GM18520 (cell line): ENCODE data around the gene L3MBTL4.
"Not testable (repeated sequence)": the region's sequence is repeated elsewhere in the genome, so short reads cannot be mapped to it uniquely, and the experiment has no call there.

Experiments
- ATAC-seq: cut with Tn5 transposase; IDR thresholded peaks from one replicate; pipeline ENCODE4 v1.9.1; 2021; ENCODE audit not compliant: unreplicated experiment

The L3MBTL4 gene

GRCh38 chr18:6313415-6313814, 101.3 kb downstream of the L3MBTL4 start:
- no peak for ATAC-seq

- ATAC-seq = no peak
These were observed 103.1 kb downstream of the L3MBTL4 start for GRCh38 chr18:6311456-6312215.

GRCh38 chr18:6310714-6311113, 104.0 kb downstream of the L3MBTL4 start:
- ATAC-seq = no peak

- ATAC-seq = no peak
These were observed 116.8 kb downstream of the L3MBTL4 start for GRCh38 chr18:6297875-6298274.

- ATAC-seq = no peak
These were observed 120.4 kb downstream of the L3MBTL4 start for GRCh38 chr18:6294148-6294784.

- ATAC-seq = no peak
These were observed 124.9 kb downstream of the L3MBTL4 start for GRCh38 chr18:6289843-6290242.

GRCh38 chr18:6286585-6286984, 128.1 kb downstream of the L3MBTL4 start:
- no peak for ATAC-seq

GRCh38 chr18:6284761-6285160, 129.9 kb downstream of the L3MBTL4 start:
- no peak for ATAC-seq

GRCh38 chr18:6284300-6284699, 130.4 kb downstream of the L3MBTL4 start:
- no peak for ATAC-seq

GRCh38 chr18:6281874-6282273, 132.8 kb downstream of the L3MBTL4 start:
- no peak for ATAC-seq

GRCh38 chr18:6280211-6280743, 134.4 kb downstream of the L3MBTL4 start:
- no peak for ATAC-seq

GRCh38 chr18:6279308-6279707, 135.4 kb downstream of the L3MBTL4 start:
- no peak for ATAC-seq

- ATAC-seq = no peak
These were observed 141.3 kb downstream of the L3MBTL4 start for GRCh38 chr18:6273423-6273822.

GRCh38 chr18:6272144-6272543, 142.6 kb downstream of the L3MBTL4 start:
- not testable (repeated sequence) for ATAC-seq

GRCh38 chr18:6271585-6271984, 143.1 kb downstream of the L3MBTL4 start:
- no peak for ATAC-seq

- ATAC-seq = peak; percentile 91
These were observed 143.9 kb downstream of the L3MBTL4 start for GRCh38 chr18:6270771-6271216.

GRCh38 chr18:6269660-6270332, 144.9 kb downstream of the L3MBTL4 start:
- no peak for ATAC-seq

GRCh38 chr18:6266212-6266611, 148.5 kb downstream of the L3MBTL4 start:
- no peak for ATAC-seq

GRCh38 chr18:6261938-6262337, 152.8 kb downstream of the L3MBTL4 start:
- no peak for ATAC-seq

GRCh38 chr18:6259324-6259723, 155.4 kb downstream of the L3MBTL4 start:
- not testable (repeated sequence) for ATAC-seq

- no peak for ATAC-seq
These were observed 156.8 kb downstream of the L3MBTL4 start for GRCh38 chr18:6257950-6258349.

- ATAC-seq = no peak
These were observed 158.2 kb downstream of the L3MBTL4 start for GRCh38 chr18:6256521-6256920.
